PC-3 (cell line): ENCODE data around the gene SH3RF3. TPM values are rescaled to one million over a fixed set of nuclear protein-coding genes. Genes with fewer than 3 reads are reported as not detected.

Experiments
- ATAC-seq: fragments of 200-7000 bp; cut with Tn5 transposase; 2 replicates; pipeline ENCODE4 v1.9.1; 2020; ENCODE audit warnings: mild to moderate bottlenecking, moderate library complexity
- BruUV-seq: library from RNA; stranded (reverse); fragments of 400-500 nt; replicated peaks from 2 replicates; lab custom pipeline; 2021; lab: Mats Ljungman, UMichigan
- CTCF ChIA-PET: fragments of 300-600 bp; sonication (Branson Sonifier 250); formaldehyde crosslinking; loops from one replicate; lab custom pipeline; 2022; ENCODE audit warnings: antibody characterized with exemption; lab: Charles Lee
- POLR2A ChIA-PET: fragments of 300-600 bp; sonication (Branson Sonifier 250); formaldehyde crosslinking; loops from one replicate; lab custom pipeline; 2022; ENCODE audit warnings: antibody characterized with exemption; ENCODE audit not compliant: unreplicated experiment; lab: Charles Lee
- DNase-seq: peaks from one replicate; pipeline ENCODE4 v3.0.0-alpha.2; 2015
- H2AFZ ChIP-seq: fragments of 300-600 bp; sonication (generic); 2 replicates; pipeline ENCODE4 v1.6.0; 2016; ENCODE audit warnings: antibody characterized with exemption, low read length
- H3F3A ChIP-seq: fragments of 300-600 bp; sonication (generic); one replicate; pipeline ENCODE4 v1.6.0; 2017; ENCODE audit warnings: antibody characterized with exemption, low read length, control low read depth, mild to moderate bottlenecking; ENCODE audit not compliant: unreplicated experiment
- H3K27ac ChIP-seq: fragments of 300-600 bp; sonication (generic); 2 replicates; pipeline ENCODE4 v1.5.1; 2016; ENCODE audit warnings: mild to moderate bottlenecking, low read length
- H3K27me3 ChIP-seq: fragments of 300-600 bp; sonication (generic); 2 replicates; pipeline ENCODE4 v1.6.1; 2016; ENCODE audit warnings: low read length, mixed read lengths
- H3K36me3 ChIP-seq: fragments of 300-600 bp; sonication (generic); 2 replicates; pipeline ENCODE4 v1.6.1; 2016; ENCODE audit warnings: low read depth, mixed run types, low read length, mixed read lengths
- H3K4me1 ChIP-seq: fragments of 300-600 bp; sonication (generic); 2 replicates; pipeline ENCODE4 v1.5.1; 2016; ENCODE audit warnings: low read length; ENCODE audit not compliant: insufficient read depth
- H3K4me2 ChIP-seq: fragments of 300-600 bp; sonication (generic); 2 replicates; pipeline ENCODE4 v1.6.0; 2016; ENCODE audit warnings: low read length
- H3K4me3 ChIP-seq: fragments of 300-600 bp; sonication (generic); 2 replicates; pipeline ENCODE4 v1.5.1; 2016; ENCODE audit warnings: mild to moderate bottlenecking, low read length, mixed read lengths
- H3K79me2 ChIP-seq: fragments of 300-600 bp; sonication (generic); 2 replicates; pipeline ENCODE4 v1.6.1; 2017; ENCODE audit warnings: low read length, mixed read lengths
- H3K9ac ChIP-seq: fragments of 300-600 bp; sonication (generic); 2 replicates; pipeline ENCODE4 v1.6.0; 2016; ENCODE audit warnings: mild to moderate bottlenecking, low read length
- H3K9me2 ChIP-seq: fragments of 300-600 bp; sonication (generic); replicated peaks from 2 replicates; pipeline ENCODE4 v1.6.1; 2016; ENCODE audit warnings: mixed run types, low read length, mixed read lengths
- H3K9me3 ChIP-seq: fragments of 300-600 bp; sonication (generic); 2 replicates; pipeline ENCODE4 v1.6.1; 2016; ENCODE audit warnings: low read length, mixed read lengths
- H4K20me1 ChIP-seq: fragments of 300-600 bp; sonication (generic); 2 replicates; pipeline ENCODE4 v1.6.1; 2016; ENCODE audit warnings: low read length, mixed read lengths
- EZH2 ChIP-seq: fragments of 300-600 bp; sonication (generic); IDR thresholded peaks from one replicate; pipeline ENCODE4 v1.6.1; 2017; ENCODE audit warnings: antibody characterized with exemption, mild to moderate bottlenecking, low read length; ENCODE audit not compliant: unreplicated experiment
- EZH2phosphoT487 ChIP-seq: fragments of 300-600 bp; sonication (generic); IDR thresholded peaks from 2 replicates; pipeline ENCODE4 v1.6.1; 2018; ENCODE audit warnings: mild to moderate bottlenecking, antibody characterized with exemption, low read length, borderline replicate concordance
- intact Hi-C: fragments of 100-400 bp; cut with micrococcal nuclease; formaldehyde crosslinking; loops from 2 replicates; pipeline ENCODE4 v1.9.0; 2023
- total RNA-seq: library from RNA; depleted of rRNA; stranded (reverse); fragments of >200 nt; gene quantifications from 2 replicates; pipeline ENCODE4 v1.2.3, GENCODE V29; 2014
- TF ChIP-seq, protein P1 (sequence below): fragments of 300-600 bp; sonication (generic); conservative IDR thresholded peaks from 2 replicates; pipeline ENCODE4 v1.5.1; 2017; ENCODE audit warnings: antibody characterized with exemption, low read depth, mild to moderate bottlenecking, low read length

SH3RF3 gene
- total RNA-seq, 1 experiment from 2014 or later, result 11.7 TPM

DNA sequence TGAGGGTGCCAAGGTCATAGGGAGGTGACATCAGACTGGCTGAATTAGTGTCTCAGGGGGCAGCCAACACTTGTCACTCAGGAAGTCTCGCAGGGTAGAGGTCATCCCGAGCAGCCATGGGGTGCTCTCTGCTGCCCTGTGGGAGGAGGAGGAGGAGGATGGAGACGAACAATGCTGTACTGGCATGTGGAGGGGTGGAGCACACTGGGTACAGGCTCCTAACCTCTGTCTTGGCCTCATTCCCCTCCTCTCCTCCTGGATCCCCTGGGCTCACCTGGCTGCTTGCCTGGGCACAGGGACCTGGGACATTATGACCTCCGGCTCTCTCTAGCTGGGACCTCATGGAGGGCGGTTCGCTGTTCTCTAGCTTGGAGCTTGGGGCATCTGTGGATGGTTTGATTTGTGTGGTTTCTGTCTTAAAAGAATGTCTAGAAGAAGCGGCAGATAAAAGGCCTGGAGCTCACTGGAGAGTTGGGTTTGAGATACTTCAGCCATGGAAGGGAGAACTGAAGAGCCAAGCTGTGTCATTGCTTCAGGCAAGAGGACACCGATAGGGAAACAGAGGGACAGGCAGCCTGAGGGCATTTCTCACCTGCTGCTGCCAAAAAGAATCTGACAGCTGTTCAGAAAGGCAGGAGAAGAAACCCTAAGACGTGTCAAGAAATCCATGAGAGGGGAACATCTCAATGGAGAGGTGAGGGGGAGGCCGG is 351.6 kb downstream of the SH3RF3 start:
- Histone ChIP-seq H3K4me1 (peaks cover 26% of the 10 kb centered on the region), H3K79me2 (no peaks in the 10 kb centered on the region), H3K9ac (no peak overlapping the region), H4K20me1 (no peaks in the 10 kb centered on the region), H3K4me2 (peak overlapping the region; percentile 44), H3K36me3 (no peaks in the 10 kb centered on the region), H3K27me3 (no peaks in the 10 kb centered on the region), H3K4me3 (no peak overlapping the region), H3F3A (no peaks in the 10 kb centered on the region), H3K9me2 (no peaks in the 10 kb centered on the region), H2AFZ (no peak overlapping the region), H3K27ac (no peak overlapping the region), H3K9me3 (no peaks in the 10 kb centered on the region)
- no peak for TF ChIP-seq EZH2
- no peak for TF ChIP-seq EZH2phosphoT487
- TF ChIP-seq, protein P1, sequence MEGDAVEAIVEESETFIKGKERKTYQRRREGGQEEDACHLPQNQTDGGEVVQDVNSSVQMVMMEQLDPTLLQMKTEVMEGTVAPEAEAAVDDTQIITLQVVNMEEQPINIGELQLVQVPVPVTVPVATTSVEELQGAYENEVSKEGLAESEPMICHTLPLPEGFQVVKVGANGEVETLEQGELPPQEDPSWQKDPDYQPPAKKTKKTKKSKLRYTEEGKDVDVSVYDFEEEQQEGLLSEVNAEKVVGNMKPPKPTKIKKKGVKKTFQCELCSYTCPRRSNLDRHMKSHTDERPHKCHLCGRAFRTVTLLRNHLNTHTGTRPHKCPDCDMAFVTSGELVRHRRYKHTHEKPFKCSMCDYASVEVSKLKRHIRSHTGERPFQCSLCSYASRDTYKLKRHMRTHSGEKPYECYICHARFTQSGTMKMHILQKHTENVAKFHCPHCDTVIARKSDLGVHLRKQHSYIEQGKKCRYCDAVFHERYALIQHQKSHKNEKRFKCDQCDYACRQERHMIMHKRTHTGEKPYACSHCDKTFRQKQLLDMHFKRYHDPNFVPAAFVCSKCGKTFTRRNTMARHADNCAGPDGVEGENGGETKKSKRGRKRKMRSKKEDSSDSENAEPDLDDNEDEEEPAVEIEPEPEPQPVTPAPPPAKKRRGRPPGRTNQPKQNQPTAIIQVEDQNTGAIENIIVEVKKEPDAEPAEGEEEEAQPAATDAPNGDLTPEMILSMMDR, result no peak
- no TSS peak for BruUV-seq
- ChIA-PET CTCF (interaction anchor here (1.5 kb wide), 1 partner anchor 29 kb away, joined by 8 read pairs; no protein-coding TSS in a partner anchor), POLR2A (no interaction called here)
- ATAC-seq (no peak), DNase-seq (no peak)
- intact Hi-C loops, result no loop called here

DNA sequence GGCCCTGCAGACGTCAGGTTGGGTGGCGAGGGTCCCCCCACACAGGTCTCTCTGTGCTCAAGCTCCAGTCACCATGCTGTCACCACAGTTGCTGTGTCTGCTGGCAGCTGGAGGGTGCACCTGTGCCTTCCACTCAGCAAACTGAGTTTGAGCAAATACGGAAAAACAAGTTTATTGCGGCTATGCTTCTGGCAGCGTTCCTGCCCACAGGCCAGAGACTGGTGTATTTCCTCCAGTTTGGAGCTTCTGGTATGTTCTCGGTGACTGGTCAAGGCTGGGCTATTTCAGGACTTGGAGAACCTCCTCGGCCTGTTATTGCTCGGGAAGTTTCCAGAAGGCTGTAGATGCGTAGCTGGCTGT is 352.2 kb downstream of the SH3RF3 start:
- Histone ChIP-seq H2AFZ (no peak overlapping the region), H4K20me1 (no peaks in the 10 kb centered on the region), H3K4me1 (peaks cover 21% of the 10 kb centered on the region), H3F3A (no peaks in the 10 kb centered on the region), H3K36me3 (no peaks in the 10 kb centered on the region), H3K4me3 (no peak overlapping the region), H3K27me3 (no peaks in the 10 kb centered on the region), H3K79me2 (no peaks in the 10 kb centered on the region), H3K9me2 (no peaks in the 10 kb centered on the region), H3K4me2 (peak overlapping the region; percentile 44), H3K27ac (peak overlapping the region; percentile 34; the same call in 1 of the 2 replicates), H3K9me3 (no peaks in the 10 kb centered on the region), H3K9ac (no peak overlapping the region)
- POLR2A ChIA-PET, result no interaction called here
- intact Hi-C loops, result no loop called here
- DNase-seq (peak; percentile 91), ATAC-seq (peak; percentile 89)
- TF ChIP-seq EZH2phosphoT487, result no peak
- no TSS peak for BruUV-seq
- CTCF ChIA-PET, result interaction anchor here (1.5 kb wide), 1 partner anchor 29 kb away, joined by 8 read pairs; no protein-coding TSS in a partner anchor

DNA sequence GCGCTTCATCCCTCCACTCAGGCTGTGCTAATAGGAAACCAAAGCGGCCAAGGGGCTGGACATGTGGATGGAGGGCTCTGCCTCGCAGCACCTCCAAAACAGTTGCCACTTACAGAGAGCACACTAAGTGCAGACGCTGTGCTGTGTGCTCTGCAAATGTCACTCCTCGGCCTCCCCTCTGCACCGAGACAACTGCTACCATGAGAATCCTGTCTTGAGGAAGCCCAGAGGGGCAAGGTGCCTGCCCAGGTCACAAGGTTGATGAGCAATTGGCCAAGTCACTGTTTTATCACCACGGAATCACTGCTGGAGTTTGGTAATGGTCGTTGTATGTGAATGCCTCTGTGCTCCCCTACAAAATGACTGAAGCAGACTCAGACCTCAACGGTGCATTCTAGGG is 352.6 kb downstream of the SH3RF3 start:
- TF ChIP-seq, protein P1, result no peak
- no peak for TF ChIP-seq EZH2phosphoT487
- no peak for TF ChIP-seq EZH2
- no TSS peak for BruUV-seq

More for the DNA sequence above, 352.6 kb downstream of the SH3RF3 start:
- ChIA-PET POLR2A (no interaction called here), CTCF (interaction anchor here (1.5 kb wide), 1 partner anchor 28 kb away, joined by 8 read pairs; no protein-coding TSS in a partner anchor)
- no peaks in the 10 kb centered on the region for H4K20me1 ChIP-seq
- H3K4me3 ChIP-seq, result no peak overlapping the region
- H3K4me2 ChIP-seq, result peak overlapping the region; percentile 44
- H3K9me3 ChIP-seq, result no peaks in the 10 kb centered on the region
- H3K4me1 ChIP-seq, result peaks cover 19% of the 10 kb centered on the region
- H3K9ac ChIP-seq, result no peak overlapping the region
- DNase-seq (no peak), ATAC-seq (no peak; the same call in 1 of the 2 replicates)
- H2AFZ ChIP-seq, result no peak overlapping the region
- no peaks in the 10 kb centered on the region for H3K36me3 ChIP-seq
- no peaks in the 10 kb centered on the region for H3F3A ChIP-seq
- intact Hi-C loops, result no loop called here
- H3K27ac ChIP-seq, result peak overlapping the region; percentile 34; the same call in 1 of the 2 replicates
- H3K9me2 ChIP-seq, result no peaks in the 10 kb centered on the region
- H3K27me3 ChIP-seq, result no peaks in the 10 kb centered on the region
- no peaks in the 10 kb centered on the region for H3K79me2 ChIP-seq
